GM12801 (cell line): ENCODE measurements around the gene DSTN.

Experiments
- TF ChIP-seq, protein P1 (sequence below): IDR thresholded peaks from one replicate; pipeline ENCODE4 v1.5.1; 2011; ENCODE audit warnings: control low read depth; ENCODE audit not compliant: insufficient read length; ENCODE audit errors: extremely low read depth

Gene DSTN

GRCh38 chr20:17608701-17609497 is 39.0 kb downstream of the DSTN start:
- TF ChIP-seq, protein P1, sequence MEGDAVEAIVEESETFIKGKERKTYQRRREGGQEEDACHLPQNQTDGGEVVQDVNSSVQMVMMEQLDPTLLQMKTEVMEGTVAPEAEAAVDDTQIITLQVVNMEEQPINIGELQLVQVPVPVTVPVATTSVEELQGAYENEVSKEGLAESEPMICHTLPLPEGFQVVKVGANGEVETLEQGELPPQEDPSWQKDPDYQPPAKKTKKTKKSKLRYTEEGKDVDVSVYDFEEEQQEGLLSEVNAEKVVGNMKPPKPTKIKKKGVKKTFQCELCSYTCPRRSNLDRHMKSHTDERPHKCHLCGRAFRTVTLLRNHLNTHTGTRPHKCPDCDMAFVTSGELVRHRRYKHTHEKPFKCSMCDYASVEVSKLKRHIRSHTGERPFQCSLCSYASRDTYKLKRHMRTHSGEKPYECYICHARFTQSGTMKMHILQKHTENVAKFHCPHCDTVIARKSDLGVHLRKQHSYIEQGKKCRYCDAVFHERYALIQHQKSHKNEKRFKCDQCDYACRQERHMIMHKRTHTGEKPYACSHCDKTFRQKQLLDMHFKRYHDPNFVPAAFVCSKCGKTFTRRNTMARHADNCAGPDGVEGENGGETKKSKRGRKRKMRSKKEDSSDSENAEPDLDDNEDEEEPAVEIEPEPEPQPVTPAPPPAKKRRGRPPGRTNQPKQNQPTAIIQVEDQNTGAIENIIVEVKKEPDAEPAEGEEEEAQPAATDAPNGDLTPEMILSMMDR: no peak

DNA sequence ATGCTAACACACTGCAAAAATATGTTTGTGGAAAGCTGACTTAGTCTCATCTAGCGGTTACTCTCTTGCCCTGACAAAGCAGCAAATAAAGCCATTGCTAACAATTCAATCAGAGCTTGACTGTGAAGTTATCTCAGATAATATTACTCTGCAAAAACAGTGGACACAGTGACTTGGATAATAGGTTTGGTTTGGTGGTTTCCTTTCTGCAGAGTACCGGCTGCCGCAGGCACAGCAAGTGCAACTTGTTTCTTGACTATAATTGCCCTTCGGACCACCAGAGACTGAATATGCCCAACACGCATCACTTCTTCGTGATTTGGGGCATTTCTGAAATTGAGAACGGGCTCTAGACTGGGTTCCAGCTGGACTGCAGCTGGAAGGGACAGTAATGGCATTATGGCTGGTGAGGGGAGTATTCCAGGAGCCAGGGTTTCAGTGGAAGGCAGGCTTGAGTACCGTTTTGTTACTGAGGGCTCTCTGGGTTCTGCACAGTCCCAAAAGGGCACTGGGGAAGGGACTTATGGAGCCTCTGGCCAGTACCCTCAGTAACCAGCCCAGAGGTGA is 40.0 kb downstream of the DSTN start:
- TF ChIP-seq, protein P1: no peak

DNA sequence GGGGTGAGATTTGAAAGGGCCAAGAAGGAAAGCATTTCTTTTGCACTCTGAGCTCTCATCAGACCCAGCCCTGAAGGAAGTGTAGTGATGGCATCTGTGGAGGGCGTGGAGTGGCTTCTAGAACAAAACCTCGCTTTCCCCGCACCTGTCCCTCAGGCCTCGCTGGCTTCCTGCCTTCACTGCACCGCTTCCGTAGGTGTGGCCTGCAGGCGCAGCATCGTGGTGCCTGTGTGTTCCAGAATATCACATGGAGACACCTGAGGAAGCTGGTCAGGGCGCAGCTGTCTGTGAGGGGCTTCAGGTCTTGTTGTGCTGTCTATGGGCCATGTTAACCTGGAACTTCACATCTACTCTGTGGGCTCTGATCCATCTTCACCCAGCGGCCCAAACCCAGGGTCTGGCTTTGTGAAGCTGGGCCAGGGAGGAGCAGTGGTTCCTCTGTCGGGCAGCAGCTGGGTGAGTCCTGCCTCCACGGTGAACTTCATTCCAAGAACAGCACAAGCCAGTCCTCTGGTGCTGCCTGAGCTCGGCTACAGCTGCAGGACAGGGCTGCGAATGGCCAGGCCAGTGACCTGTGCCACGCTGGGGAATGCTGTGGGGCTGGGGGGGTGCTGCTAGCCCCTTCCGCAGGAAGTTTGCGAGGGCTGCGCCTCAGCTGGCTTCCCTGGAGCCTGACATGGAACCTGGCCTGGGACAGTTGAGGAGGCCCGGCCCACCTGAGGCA is 40.9 kb downstream of the DSTN start:
- TF ChIP-seq, protein P1: no peak

DNA sequence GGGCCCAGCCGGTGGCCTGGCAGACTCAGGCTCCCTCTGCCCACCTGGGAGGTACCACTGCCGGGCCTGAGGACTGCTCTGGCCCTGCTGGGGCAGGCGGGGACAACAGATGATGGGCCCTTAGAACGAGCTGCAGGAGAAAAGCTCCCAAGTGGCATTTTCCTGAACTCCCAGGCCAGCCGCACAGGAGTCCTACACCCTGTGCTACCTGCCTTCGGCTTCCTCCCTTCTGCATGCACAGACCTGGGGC is 41.3 kb downstream of the DSTN start:
- TF ChIP-seq, protein P1: no peak

DNA sequence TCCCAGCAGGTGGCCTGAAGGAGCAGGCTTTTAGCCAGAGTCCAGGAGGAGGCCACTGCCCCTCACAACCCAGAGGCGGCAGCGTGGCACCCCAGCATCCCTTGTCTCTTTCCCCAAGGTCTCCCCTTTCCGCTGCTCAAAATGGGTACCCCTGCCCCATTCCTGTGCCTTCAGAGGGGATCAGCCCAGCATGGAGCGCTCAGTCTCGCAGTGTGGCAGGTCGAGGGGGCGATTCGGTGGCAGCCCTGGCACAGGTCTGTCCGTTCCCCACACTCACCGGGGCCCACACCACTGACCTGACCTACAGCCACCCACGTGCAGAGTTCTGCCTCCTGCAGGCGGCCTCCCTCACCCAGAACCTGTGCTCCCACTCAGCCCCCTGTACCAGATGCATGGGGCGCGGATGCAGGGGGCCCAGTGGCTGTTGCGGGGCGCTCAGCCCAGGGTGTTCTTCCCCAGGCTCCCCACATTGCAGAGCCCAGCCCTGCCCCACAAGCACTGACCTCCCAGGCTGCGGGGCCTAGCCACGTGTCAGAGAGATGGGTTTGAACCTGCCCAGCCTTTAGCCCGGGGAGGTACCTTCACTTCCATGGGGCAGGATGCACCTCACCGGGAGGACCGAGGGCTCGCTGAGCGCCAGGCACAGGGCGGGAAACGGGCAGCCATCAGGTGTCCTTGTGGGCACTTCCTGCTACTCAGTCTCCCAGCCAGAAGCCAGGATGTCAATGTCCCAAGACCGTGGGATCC is 41.8 kb downstream of the DSTN start:
- TF ChIP-seq, protein P1: no peak

DNA sequence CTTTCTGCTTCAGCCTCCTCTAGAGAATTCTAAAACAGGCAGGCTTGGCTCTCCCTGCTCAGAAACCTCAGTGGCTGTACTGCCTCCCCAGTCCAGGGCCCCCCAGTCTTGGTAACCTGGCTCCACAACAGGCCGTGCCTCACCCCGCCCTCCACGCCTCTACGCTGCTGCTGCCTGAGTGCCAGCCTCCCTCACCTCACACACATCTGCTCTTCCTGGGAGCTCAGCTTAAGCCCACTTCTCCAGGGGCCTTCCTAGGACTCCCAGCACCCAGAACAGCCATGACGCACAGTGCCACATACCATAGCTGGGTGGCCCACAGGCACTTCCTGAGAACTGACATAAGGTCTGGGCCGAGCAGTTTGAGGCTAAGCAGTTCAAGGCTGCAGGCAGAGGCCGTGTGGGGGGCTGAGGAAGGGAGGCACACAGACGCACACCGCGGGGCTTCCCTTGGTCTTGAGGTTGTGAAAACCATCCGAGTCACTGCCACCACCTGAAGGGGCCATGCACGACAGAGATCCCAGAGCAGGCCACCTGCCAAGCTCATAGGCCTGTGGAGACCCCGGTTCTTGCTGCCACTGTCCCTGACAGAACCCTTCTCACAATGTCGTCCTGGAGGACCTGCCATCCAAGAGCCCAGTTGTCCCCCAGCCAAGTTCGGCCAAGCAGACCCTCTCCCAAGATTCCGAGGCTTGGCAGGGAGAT is 42.6 kb downstream of the DSTN start:
- TF ChIP-seq, protein P1: no peak

GRCh38 chr20:17612992-17613327 is 43.1 kb downstream of the DSTN start:
- TF ChIP-seq, protein P1: no peak
